ENCODE results near the gene FCRL2. TPM values are rescaled to one million over a fixed set of nuclear protein-coding genes. Genes with fewer than 3 reads are reported as not detected.
"Not testable (repeated sequence)": the region's sequence is repeated elsewhere in the genome, so short reads cannot be mapped to it uniquely, and the experiment has no call there.

The FCRL2 gene
- polyA plus RNA-seq, 3 donors: 0.65 TPM; not detected in 2

GRCh38 chr1:157748262-157748817, 28.6 kb downstream of the FCRL2 start:
- Histone ChIP-seq H3K79me2 (ENCODE audit: insufficient read depth, low read length) (no peaks in the 10 kb centered on the region), H3K4me3 (replicated peaks in 1 of 3; ENCODE audit: low read depth in 2 of 3, low read length in 3 of 3) (no peak overlapping the region), H3K27ac (ENCODE audit: low read depth in 1 of 2, low read length in 2 of 2) (no peak overlapping the region), H2AFZ (ENCODE audit: insufficient read depth, low read depth, low read length, poor library complexity, severe bottlenecking) (no peak overlapping the region), H3K9ac (ENCODE audit: insufficient read depth, low read length, poor library complexity, severe bottlenecking) (no peak overlapping the region), H3K9me3 (replicated peaks in 1 of 2; ENCODE audit: control insufficient read depth in 1 of 2, insufficient read depth in 1 of 2, low read length in 2 of 2) (no peaks in the 10 kb centered on the region), H3K36me3 (replicated peaks in 1 of 2; ENCODE audit: control insufficient read depth in 1 of 2, insufficient read depth in 2 of 2, low read length in 2 of 2) (no peaks in the 10 kb centered on the region), H3K27me3 (ENCODE audit: control insufficient read depth in 2 of 2, insufficient read depth in 2 of 2, low read length in 2 of 2) (peaks cover 0 to 2% of the 10 kb centered on the region in 2 donors), H3K4me1 (ENCODE audit: control insufficient read depth in 1 of 2, insufficient read depth in 2 of 2, low read length in 2 of 2) (no peaks in the 10 kb centered on the region), H4K20me1 (ENCODE audit: insufficient read depth, low read length) (no peaks in the 10 kb centered on the region), H3K4me2 (replicated peaks; ENCODE audit: extremely low read depth, low read length, poor library complexity, severe bottlenecking) (no peak overlapping the region)
- Mint-ChIP-seq H3K4me1 (peaks cover 3% of the 10 kb centered on the region), H3K9me3 (peaks cover 0 to 3% (median 0%) of the 10 kb centered on the region in 7 donors), H3K27ac (no peak overlapping the region), H3K27me3 (ENCODE audit: low read depth in 3 of 3) (peaks cover 1 to 11% (median 2%) of the 10 kb centered on the region in 3 donors), H3K36me3 (no peaks in the 10 kb centered on the region), H3K4me3 (no peak overlapping the region)
- DNase-seq: no peak
- intact Hi-C loops (cut with micrococcal nuclease): no loop called here
- no peak for TF ChIP-seq CTCF (IDR thresholded peaks at IDR 0.05)
- 100% methylated on average over 3 of the region's 3 CpGs for WGBS (ENCODE audit: insufficient coverage)

GRCh38 chr1:157739229-157739901, 37.6 kb downstream of the FCRL2 start:
- intact Hi-C loops (cut with micrococcal nuclease): no loop called here
- H3K27ac ChIP-seq (ENCODE audit: low read depth in 1 of 2, low read length in 2 of 2): no peak overlapping the region
- no peaks in the 10 kb centered on the region for H3K27me3 ChIP-seq (ENCODE audit: control insufficient read depth in 2 of 2, insufficient read depth in 2 of 2, low read length in 2 of 2)
- no peaks in the 10 kb centered on the region for H3K36me3 Mint-ChIP-seq
- DNase-seq: no peak
- no peaks in the 10 kb centered on the region for H4K20me1 ChIP-seq (ENCODE audit: insufficient read depth, low read length)
- no peaks in the 10 kb centered on the region for H3K9me3 ChIP-seq (replicated peaks in 1 of 2; ENCODE audit: control insufficient read depth in 1 of 2, insufficient read depth in 1 of 2, low read length in 2 of 2)
- H2AFZ ChIP-seq (ENCODE audit: insufficient read depth, low read depth, low read length, poor library complexity, severe bottlenecking): no peak overlapping the region
- no peaks in the 10 kb centered on the region for H3K36me3 ChIP-seq (replicated peaks in 1 of 2; ENCODE audit: control insufficient read depth in 1 of 2, insufficient read depth in 2 of 2, low read length in 2 of 2)
- no peaks in the 10 kb centered on the region for H3K79me2 ChIP-seq (ENCODE audit: insufficient read depth, low read length)
- peaks cover 5 to 9% of the 10 kb centered on the region in 2 donors for H3K4me1 ChIP-seq (ENCODE audit: control insufficient read depth in 1 of 2, insufficient read depth in 2 of 2, low read length in 2 of 2)
- no peak for TF ChIP-seq CTCF (IDR thresholded peaks at IDR 0.05)
- H3K27ac Mint-ChIP-seq: no peak overlapping the region
- H3K4me3 Mint-ChIP-seq: no peak overlapping the region
- peaks cover 0 to 4% (median 2%) of the 10 kb centered on the region in 3 donors for H3K27me3 Mint-ChIP-seq (ENCODE audit: low read depth in 3 of 3)
- H3K4me3 ChIP-seq (replicated peaks in 1 of 3; ENCODE audit: low read depth in 2 of 3, low read length in 3 of 3): no peak overlapping the region
- peaks cover 0 to 3% (median 0%) of the 10 kb centered on the region in 7 donors for H3K9me3 Mint-ChIP-seq
- WGBS (ENCODE audit: insufficient coverage): 93% methylated on average over 3 of the region's 5 CpGs
- peaks cover 10% of the 10 kb centered on the region for H3K4me1 Mint-ChIP-seq
- no peak overlapping the region for H3K9ac ChIP-seq (ENCODE audit: insufficient read depth, low read length, poor library complexity, severe bottlenecking)
- H3K4me2 ChIP-seq (replicated peaks; ENCODE audit: extremely low read depth, low read length, poor library complexity, severe bottlenecking): no peak overlapping the region

GRCh38 chr1:157735991-157736390, 40.9 kb downstream of the FCRL2 start:
- 88% methylated on average over 2 of the region's 5 CpGs for WGBS (ENCODE audit: insufficient coverage)
- H4K20me1 ChIP-seq (ENCODE audit: insufficient read depth, low read length); H2AFZ ChIP-seq (ENCODE audit: insufficient read depth, low read depth, low read length, poor library complexity, severe bottlenecking); H3K27ac ChIP-seq (ENCODE audit: low read depth in 1 of 2, low read length in 2 of 2); H3K27me3 Mint-ChIP-seq (ENCODE audit: low read depth in 3 of 3); H3K79me2 ChIP-seq (ENCODE audit: insufficient read depth, low read length); H3K9me3 ChIP-seq (replicated peaks in 1 of 2; ENCODE audit: control insufficient read depth in 1 of 2, insufficient read depth in 1 of 2, low read length in 2 of 2); H3K4me3 Mint-ChIP-seq; DNase-seq; H3K36me3 Mint-ChIP-seq; H3K4me2 ChIP-seq (replicated peaks; ENCODE audit: extremely low read depth, low read length, poor library complexity, severe bottlenecking); H3K9ac ChIP-seq (ENCODE audit: insufficient read depth, low read length, poor library complexity, severe bottlenecking); H3K27me3 ChIP-seq (ENCODE audit: control insufficient read depth in 2 of 2, insufficient read depth in 2 of 2, low read length in 2 of 2); H3K4me3 ChIP-seq (replicated peaks in 1 of 3; ENCODE audit: low read depth in 2 of 3, low read length in 3 of 3); H3K9me3 Mint-ChIP-seq; H3K27ac Mint-ChIP-seq; H3K36me3 ChIP-seq (replicated peaks in 1 of 2; ENCODE audit: control insufficient read depth in 1 of 2, insufficient read depth in 2 of 2, low read length in 2 of 2); intact Hi-C loops (cut with micrococcal nuclease): not testable (repeated sequence)
- H3K4me1 Mint-ChIP-seq: peaks cover 19% of the 10 kb centered on the region
- peaks cover 14 to 18% of the 10 kb centered on the region in 2 donors for H3K4me1 ChIP-seq (ENCODE audit: control insufficient read depth in 1 of 2, insufficient read depth in 2 of 2, low read length in 2 of 2)
